GM10266 (cell line): ENCODE measurements around the gene HAUS2.

Source experiments
- DNase-seq: peaks from one replicate; pipeline ENCODE4 v3.0.0; 2012; ENCODE audit errors: extremely low spot score
- CTCF ChIP-seq: IDR thresholded peaks from 2 replicates; pipeline ENCODE4 v1.5.1; 2012; ENCODE audit warnings: mild to moderate bottlenecking, low read depth; ENCODE audit not compliant: control insufficient read depth, insufficient read depth; ENCODE audit errors: missing control alignments

The HAUS2 gene

GRCh38 chr15:42510258-42511006 lies 38.2 kb upstream of the HAUS2 start:
- TF ChIP-seq CTCF: no peak
- DNase-seq: no peak

- no peak for TF ChIP-seq CTCF
- no peak for DNase-seq
These were observed 37.6 kb upstream of the HAUS2 start for GRCh38 chr15:42511007-42511391.

- no peak for DNase-seq
These were observed 25.3 kb upstream of the HAUS2 start for GRCh38 chr15:42523331-42523730.

GRCh38 chr15:42528970-42529369 lies 19.7 kb upstream of the HAUS2 start:
- no peak for TF ChIP-seq CTCF
- no peak for DNase-seq

More at GRCh38 chr15:42523331-42523730, 25.3 kb upstream of the HAUS2 start:
- TF ChIP-seq CTCF: no peak

GRCh38 chr15:42533246-42533645 lies 15.4 kb upstream of the HAUS2 start:
- TF ChIP-seq CTCF: no peak
- no peak for DNase-seq

GRCh38 chr15:42544853-42545629 lies 3.6 kb upstream of the HAUS2 start:
- no peak for TF ChIP-seq CTCF
- no peak for DNase-seq

- no peak for TF ChIP-seq CTCF
- DNase-seq: no peak
These were observed 755 bp upstream of the HAUS2 start for GRCh38 chr15:42547918-42548248.
